Thyroid gland (tissue), 4 donors: ENCODE data around the gene IRF2BPL.

ENCODE experiments used
- POLR2A ChIP-seq, 2 donors: fragments of 450-650 bp; IDR thresholded peaks; one replicate each; pipeline ENCODE4 v1.6.1; 2017; ENCODE audit warnings: antibody characterized with exemption in 2 of 2, mild to moderate bottlenecking in 2 of 2, moderate library complexity in 1 of 2
- TF ChIP-seq, protein P1 (sequence below), 6 experiments: fragments of 200-600 bp in 3 of 6; fragments of 450-650 bp in 3 of 6; sonication (generic) in 3 of 6; IDR thresholded peaks; one replicate each; pipeline ENCODE4 v1.5.1; 2016 to 2019; ENCODE audit warnings: antibody characterized with exemption in 6 of 6, mild to moderate bottlenecking in 2 of 6, inconsistent platforms in 1 of 6, moderate library complexity in 1 of 6

DNA sequence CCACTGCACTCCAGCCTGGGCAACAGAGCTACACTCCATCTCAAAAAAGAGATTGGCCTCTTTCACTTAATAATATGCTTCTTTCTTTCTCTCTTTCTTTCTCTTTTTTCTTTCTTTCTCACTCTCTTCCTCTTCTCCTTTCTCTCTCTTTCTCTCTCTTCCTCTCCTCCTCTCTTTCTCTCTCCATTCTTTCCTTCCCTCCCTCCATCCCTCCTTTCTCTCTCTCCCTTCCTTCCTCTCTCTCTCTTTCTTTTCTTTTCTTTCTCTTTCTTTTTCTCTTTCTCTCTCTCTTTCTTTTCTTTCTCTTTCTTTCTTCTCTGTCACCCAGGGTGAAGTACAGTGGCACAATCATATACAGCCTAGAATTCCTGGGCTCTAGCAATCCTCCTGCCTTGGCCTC lies 38.4 kb downstream of the IRF2BPL start:
- TF ChIP-seq, protein P1, sequence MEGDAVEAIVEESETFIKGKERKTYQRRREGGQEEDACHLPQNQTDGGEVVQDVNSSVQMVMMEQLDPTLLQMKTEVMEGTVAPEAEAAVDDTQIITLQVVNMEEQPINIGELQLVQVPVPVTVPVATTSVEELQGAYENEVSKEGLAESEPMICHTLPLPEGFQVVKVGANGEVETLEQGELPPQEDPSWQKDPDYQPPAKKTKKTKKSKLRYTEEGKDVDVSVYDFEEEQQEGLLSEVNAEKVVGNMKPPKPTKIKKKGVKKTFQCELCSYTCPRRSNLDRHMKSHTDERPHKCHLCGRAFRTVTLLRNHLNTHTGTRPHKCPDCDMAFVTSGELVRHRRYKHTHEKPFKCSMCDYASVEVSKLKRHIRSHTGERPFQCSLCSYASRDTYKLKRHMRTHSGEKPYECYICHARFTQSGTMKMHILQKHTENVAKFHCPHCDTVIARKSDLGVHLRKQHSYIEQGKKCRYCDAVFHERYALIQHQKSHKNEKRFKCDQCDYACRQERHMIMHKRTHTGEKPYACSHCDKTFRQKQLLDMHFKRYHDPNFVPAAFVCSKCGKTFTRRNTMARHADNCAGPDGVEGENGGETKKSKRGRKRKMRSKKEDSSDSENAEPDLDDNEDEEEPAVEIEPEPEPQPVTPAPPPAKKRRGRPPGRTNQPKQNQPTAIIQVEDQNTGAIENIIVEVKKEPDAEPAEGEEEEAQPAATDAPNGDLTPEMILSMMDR (IDR thresholded peaks at IDR 0.05), result no peak
- TF ChIP-seq POLR2A (IDR thresholded peaks at IDR 0.05), result no peak
